Left ventricle myocardium inferior (tissue), 1 donor: Measurements from ENCODE around the gene SLC25A6. TPM values are rescaled to one million over a fixed set of nuclear protein-coding genes. Genes with fewer than 3 reads are reported as not detected.

Experiments used
- DNase-seq: peaks from one replicate; pipeline ENCODE4 v3.0.0-alpha.2; 2020
- H3K27ac ChIP-seq: fragments of 200-600 bp; replicated peaks from 2 replicates; pipeline ENCODE4 v1.8.0; 2021
- H3K27me3 ChIP-seq: fragments of 200-600 bp; 2 replicates; pipeline ENCODE4 v1.8.0; 2021; ENCODE audit warnings: low read depth
- H3K36me3 ChIP-seq: fragments of 200-600 bp; 2 replicates; pipeline ENCODE4 v1.8.0; 2021
- H3K4me1 ChIP-seq: fragments of 200-600 bp; 2 replicates; pipeline ENCODE4 v1.8.0; 2021
- H3K4me3 ChIP-seq: fragments of 200-600 bp; 2 replicates; pipeline ENCODE4 v1.8.0; 2021; ENCODE audit warnings: mild to moderate bottlenecking, moderate library complexity
- H3K9me3 ChIP-seq: fragments of 200-600 bp; replicated peaks from 2 replicates; pipeline ENCODE4 v1.8.0; 2021
- intact Hi-C: fragments of 100-400 bp; cut with micrococcal nuclease; formaldehyde crosslinking; loops from one replicate; pipeline ENCODE4 v1.11.0; 2022
- long read RNA-seq: library from polyadenylated mRNA; unstranded; transcript quantifications from one replicate; pipeline ENCODE4 v2.0.0, GENCODE V29; 2021
- total RNA-seq: library from RNA; stranded (reverse); fragmentation: NEBNext Ultra II Directional; extraction: Animal tissue kit (Norgen Biotek cat#: 25700); gene quantifications from one replicate; pipeline ENCODE4 v1.2.1, GENCODE V29; 2021
- TF ChIP-seq, protein P1 (sequence below): fragments of 200-600 bp; IDR thresholded peaks from 2 replicates; pipeline ENCODE4 v1.8.0; 2021; ENCODE audit warnings: antibody characterized with exemption, mild to moderate bottlenecking, borderline replicate concordance
- donor health status: DM: no; HTN: yes; CAD: no; lungs with severe emphysema.

The SLC25A6 gene
- total RNA-seq: 158 TPM
- long read RNA-seq, transcript SLC25A6-201 (4 exons, 2,062 nt): major isoform, 417 of 520 reads
- long read RNA-seq, partial matches to known transcripts: 49 of 520 reads
- long read RNA-seq, other reads (novel, unspliced or antisense): 54 of 520 reads

DNA sequence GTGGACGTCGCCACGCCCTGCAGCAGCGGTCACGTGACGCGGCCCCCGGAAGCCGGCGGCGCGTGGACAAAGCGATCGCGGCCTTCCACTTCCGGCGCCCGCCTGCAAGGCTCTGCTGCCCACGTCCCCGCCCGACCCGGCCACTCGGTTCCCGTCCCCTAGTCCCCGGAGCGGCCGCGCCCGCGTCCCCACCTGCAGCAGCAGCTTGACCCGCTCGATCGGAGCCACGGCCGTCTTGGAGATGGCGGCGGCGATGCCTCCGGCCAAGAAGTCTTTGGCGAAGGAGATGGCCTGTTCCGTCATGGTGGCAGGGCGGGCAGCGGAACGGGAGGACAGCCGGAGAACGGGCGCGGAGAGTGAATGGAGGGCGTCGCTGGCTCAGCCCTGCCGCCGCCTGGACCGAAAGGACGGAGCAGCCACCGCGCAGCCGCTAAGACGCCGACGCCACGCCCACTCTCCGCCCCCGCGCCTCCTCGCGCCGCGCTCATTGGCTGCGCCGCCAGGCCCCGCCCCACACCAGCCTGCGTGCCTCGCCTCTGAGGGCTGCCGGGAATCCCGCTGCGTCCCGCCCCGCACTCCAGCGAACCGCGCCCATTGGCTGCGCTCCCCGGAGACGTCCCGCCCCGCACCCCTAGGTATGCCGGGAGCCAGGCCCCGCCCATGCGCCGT lies at the start of gene SLC25A6:
TSS of gene SLC25A6 (minus strand) at position 407 of the 669 bp plus-strand sequence. CDS start at position 303, 104 bp downstream.
- Histone ChIP-seq H3K27me3 (no peaks in the 10 kb centered on the region), H3K36me3 (peaks cover 46% of the 10 kb centered on the region), H3K4me3 (peak within 1 kb of the TSS; percentile 100), H3K4me1 (peaks cover 73% of the 10 kb centered on the region), H3K9me3 (no peaks in the 10 kb centered on the region), H3K27ac (peak within 1 kb of the TSS; percentile 100)
- TF ChIP-seq, protein P1, sequence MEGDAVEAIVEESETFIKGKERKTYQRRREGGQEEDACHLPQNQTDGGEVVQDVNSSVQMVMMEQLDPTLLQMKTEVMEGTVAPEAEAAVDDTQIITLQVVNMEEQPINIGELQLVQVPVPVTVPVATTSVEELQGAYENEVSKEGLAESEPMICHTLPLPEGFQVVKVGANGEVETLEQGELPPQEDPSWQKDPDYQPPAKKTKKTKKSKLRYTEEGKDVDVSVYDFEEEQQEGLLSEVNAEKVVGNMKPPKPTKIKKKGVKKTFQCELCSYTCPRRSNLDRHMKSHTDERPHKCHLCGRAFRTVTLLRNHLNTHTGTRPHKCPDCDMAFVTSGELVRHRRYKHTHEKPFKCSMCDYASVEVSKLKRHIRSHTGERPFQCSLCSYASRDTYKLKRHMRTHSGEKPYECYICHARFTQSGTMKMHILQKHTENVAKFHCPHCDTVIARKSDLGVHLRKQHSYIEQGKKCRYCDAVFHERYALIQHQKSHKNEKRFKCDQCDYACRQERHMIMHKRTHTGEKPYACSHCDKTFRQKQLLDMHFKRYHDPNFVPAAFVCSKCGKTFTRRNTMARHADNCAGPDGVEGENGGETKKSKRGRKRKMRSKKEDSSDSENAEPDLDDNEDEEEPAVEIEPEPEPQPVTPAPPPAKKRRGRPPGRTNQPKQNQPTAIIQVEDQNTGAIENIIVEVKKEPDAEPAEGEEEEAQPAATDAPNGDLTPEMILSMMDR: peak; percentile 37
- intact Hi-C loops: no loop called here
- DNase-seq: peak; percentile 100

DNA sequence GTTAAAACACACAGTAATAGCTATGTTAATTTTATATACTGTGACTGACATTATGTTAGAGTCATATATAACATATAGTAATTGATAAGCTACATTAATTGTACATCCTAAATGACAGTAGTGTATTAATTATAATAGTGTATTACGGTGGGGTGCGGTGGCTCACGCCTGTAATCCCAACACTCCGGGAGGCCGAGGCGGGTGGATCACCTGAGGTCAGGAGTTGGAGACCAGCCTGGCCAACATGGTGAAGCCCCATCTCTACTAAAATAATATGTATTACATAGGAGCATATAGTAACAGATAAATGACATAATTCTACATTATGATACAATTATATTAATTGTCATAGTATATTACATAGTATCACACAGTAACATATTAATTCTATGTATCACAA lies 48.6 kb upstream of the SLC25A6 start:
- peaks cover 58% of the 10 kb centered on the region for H3K36me3 ChIP-seq
- peaks cover 12% of the 10 kb centered on the region for H3K9me3 ChIP-seq
- intact Hi-C loops: no loop called here
- H3K4me1 ChIP-seq: no peaks in the 10 kb centered on the region
- no peaks in the 10 kb centered on the region for H3K27me3 ChIP-seq
- TF ChIP-seq, protein P1: no peak
- no peak overlapping the region for H3K4me3 ChIP-seq
- no peak for DNase-seq
- H3K27ac ChIP-seq: no peak overlapping the region

DNA sequence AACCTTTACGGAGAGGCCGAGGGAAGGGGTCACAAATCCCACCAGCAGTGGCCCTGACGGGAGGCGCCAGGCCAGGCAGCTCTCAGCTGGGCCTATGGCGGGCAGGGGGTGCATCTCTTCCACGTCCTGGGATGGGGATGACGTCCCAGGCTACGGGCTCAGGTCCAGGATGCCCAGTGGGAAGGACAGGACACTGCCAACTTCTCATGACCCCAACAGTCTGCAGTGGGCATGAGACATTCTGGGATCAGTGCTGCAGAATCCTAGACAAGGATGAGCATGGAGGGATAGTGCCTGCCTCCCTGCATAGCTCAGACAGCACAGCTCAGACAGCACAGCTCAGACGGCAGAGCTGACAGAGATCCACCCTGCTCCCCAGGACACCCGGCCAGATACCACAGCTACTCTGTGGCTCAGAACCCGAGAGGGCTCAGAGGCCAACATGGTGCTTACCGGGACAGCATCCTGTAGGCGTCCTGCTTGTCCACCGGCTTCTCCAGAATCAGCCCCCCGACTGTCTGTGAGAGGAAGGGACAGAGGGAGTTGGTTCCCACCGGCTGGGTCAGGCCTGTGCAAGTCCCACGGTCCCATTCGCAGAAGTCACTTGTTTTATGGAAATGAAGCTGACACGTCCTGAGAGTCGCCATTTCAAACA lies 43.5 kb upstream of the SLC25A6 start:
- TF ChIP-seq, protein P1: no peak
- intact Hi-C loops: no loop called here
- DNase-seq: peak; percentile 2
- Histone ChIP-seq H3K4me3 (no peak overlapping the region), H3K9me3 (no peaks in the 10 kb centered on the region), H3K4me1 (no peaks in the 10 kb centered on the region), H3K27me3 (no peaks in the 10 kb centered on the region), H3K27ac (no peak overlapping the region), H3K36me3 (peaks cover 66% of the 10 kb centered on the region)

DNA sequence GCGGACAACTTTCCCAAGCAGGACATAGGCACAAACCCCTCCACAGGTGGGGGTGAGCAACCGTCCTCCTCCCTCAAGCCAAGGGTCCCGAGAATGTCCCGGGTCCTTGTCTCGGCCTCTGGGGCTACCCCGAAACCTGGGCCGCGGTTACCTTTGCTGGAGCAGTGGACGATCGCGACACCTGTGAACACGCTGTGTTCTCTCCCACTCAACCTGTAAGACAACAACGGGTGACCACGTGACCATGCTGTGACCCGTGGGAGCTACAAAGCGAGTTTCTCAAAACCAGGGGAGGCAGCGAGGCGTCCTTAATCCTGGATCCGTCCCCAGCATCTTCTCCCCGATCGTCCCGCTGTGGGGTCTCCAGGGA lies 42.9 kb upstream of the SLC25A6 start:
- Histone ChIP-seq H3K27ac (no peak overlapping the region), H3K9me3 (no peaks in the 10 kb centered on the region), H3K4me1 (no peaks in the 10 kb centered on the region), H3K4me3 (no peak overlapping the region), H3K27me3 (no peaks in the 10 kb centered on the region), H3K36me3 (peaks cover 61% of the 10 kb centered on the region)
- TF ChIP-seq, protein P1: no peak
- intact Hi-C loops: no loop called here
- no peak for DNase-seq

DNA sequence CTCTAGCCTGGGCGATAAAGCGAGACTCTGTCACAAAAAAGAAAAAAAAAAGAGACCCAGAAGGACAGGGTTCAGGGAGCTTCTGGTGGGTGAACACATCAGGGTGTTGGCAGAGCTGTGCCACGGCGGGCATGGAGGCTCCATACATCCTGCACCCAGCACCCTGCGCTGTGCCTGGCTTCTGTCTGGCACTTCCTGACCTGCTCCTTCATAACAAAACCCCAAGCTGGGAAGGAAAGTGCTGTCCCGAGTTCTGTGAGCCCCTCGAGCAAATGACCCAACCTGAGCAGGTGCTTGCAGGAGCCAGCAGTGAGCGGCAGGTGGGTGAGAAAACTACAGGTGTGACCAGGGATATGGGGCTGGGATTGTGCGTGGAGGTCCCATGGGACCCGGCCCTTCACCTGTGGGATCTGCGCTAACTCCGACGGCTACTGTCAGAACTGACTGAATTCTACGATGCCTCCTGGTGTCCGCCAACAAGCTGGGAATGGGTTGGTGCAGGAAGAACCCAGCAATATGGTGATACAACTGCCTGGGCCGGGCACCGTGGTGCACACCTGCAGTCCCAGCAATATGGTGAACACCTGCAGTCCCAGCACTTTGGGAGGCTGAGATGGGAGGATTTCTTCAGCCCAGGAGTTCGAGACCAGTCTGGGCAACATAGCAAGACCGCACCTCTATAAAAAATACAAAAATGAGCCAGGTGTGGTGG lies 41.9 kb upstream of the SLC25A6 start:
- Histone ChIP-seq H3K4me3 (no peak overlapping the region), H3K27me3 (no peaks in the 10 kb centered on the region), H3K9me3 (no peaks in the 10 kb centered on the region), H3K36me3 (peaks cover 56% of the 10 kb centered on the region), H3K27ac (no peak overlapping the region), H3K4me1 (no peaks in the 10 kb centered on the region)
- intact Hi-C loops: no loop called here
- DNase-seq: no peak
- TF ChIP-seq, protein P1: no peak
